Measurements from ENCODE around the gene CLDN34. TPM values are rescaled to one million over a fixed set of nuclear protein-coding genes. Genes with fewer than 3 reads are reported as not detected.

Gene CLDN34
- total and polyA plus RNA-seq, 4 donors: 0.50 TPM; not detected in 3

Other genes with a start within 250 kb of the CLDN34 start
- 1 to 10 TPM in 1 of 2 donors, under 1 TPM in 1; 0.33 to 1.4 TPM for gene GPR143, start 201.5 kb upstream of the CLDN34 start, total RNA-seq
- under 1 TPM; 0.46 to 0.50 TPM for gene GPR143, start 201.5 kb upstream of the CLDN34 start, polyA plus RNA-seq
- 1 to 10 TPM; 3.9 to 5.4 TPM for gene SHROOM2, start 180.9 kb upstream of the CLDN34 start, total RNA-seq
- gene SHROOM2, start 180.9 kb upstream of the CLDN34 start, polyA plus RNA-seq: 1 to 10 TPM; 1.1 to 3.4 TPM
- 10 to 100 TPM in 1 of 2 donors, 1 to 10 TPM in 1; 5.8 to 10.9 TPM for gene CLCN4, start 189.6 kb downstream of the CLDN34 start, total RNA-seq
- gene CLCN4, start 189.6 kb downstream of the CLDN34 start, polyA plus RNA-seq: 1 to 10 TPM; 1.5 to 2.2 TPM